CD14-positive monocyte (primary cell): ENCODE measurements around the gene FKTN. TPM values are rescaled to one million over a fixed set of nuclear protein-coding genes. Genes with fewer than 3 reads are reported as not detected.

ENCODE experiments used
- DNase-seq, 3 donors: peaks; one replicate each; pipeline ENCODE4 v3.0.0-alpha.2; 2011 to 2022
- H2AFZ ChIP-seq: 2 replicates; pipeline ENCODE4 v1.6.0; 2012; ENCODE audit warnings: mild to moderate bottlenecking, low read depth, low read length, inconsistent platforms; ENCODE audit not compliant: insufficient read depth, poor library complexity, severe bottlenecking
- H3K27ac ChIP-seq, 2 donors: 1 replicate in 1 of 2; 2 replicates in 1 of 2; pipeline ENCODE4 v1.5.1; 2012 to 2013; ENCODE audit warnings: low read length in 2 of 2, control low read depth in 1 of 2, inconsistent platforms in 1 of 2, low read depth in 1 of 2, mild to moderate bottlenecking in 1 of 2
- H3K27me3 ChIP-seq, 2 donors: one replicate each; pipeline versions ENCODE4 v1.6.0 to v1.6.1; 2011 to 2013; ENCODE audit warnings: low read length in 2 of 2; ENCODE audit not compliant: control insufficient read depth in 2 of 2, insufficient read depth in 2 of 2
- H3K36me3 ChIP-seq, 2 donors: replicated peaks in 1 of 2; 1 replicate in 1 of 2; 2 replicates in 1 of 2; pipeline versions ENCODE4 v1.5.1 to v1.6.1; 2012 to 2013; ENCODE audit warnings: low read length in 2 of 2, control low read depth in 1 of 2, inconsistent platforms in 1 of 2, mild to moderate bottlenecking in 1 of 2; ENCODE audit not compliant: insufficient read depth in 2 of 2, control insufficient read depth in 1 of 2
- H3K4me1 ChIP-seq, 2 donors: 1 replicate in 1 of 2; 2 replicates in 1 of 2; pipeline versions ENCODE4 v1.5.1 to v1.6.1; 2012 to 2013; ENCODE audit warnings: low read length in 2 of 2, control low read depth in 1 of 2, inconsistent platforms in 1 of 2, mild to moderate bottlenecking in 1 of 2, moderate library complexity in 1 of 2; ENCODE audit not compliant: insufficient read depth in 2 of 2, control insufficient read depth in 1 of 2
- H3K4me2 ChIP-seq: replicated peaks from 2 replicates; pipeline ENCODE3; 2012; ENCODE audit warnings: low read length, moderate library complexity, mild to moderate bottlenecking; ENCODE audit not compliant: poor library complexity, severe bottlenecking; ENCODE audit errors: extremely low read depth
- H3K4me3 ChIP-seq, 3 experiments: fragments of 200-600 bp in 1 of 3; sonication (generic) in 1 of 3; replicated peaks in 1 of 3; 1 replicate in 2 of 3; 2 replicates in 1 of 3; pipeline ENCODE4 v1.5.1; 2011 to 2013; ENCODE audit warnings: low read length in 3 of 3, mild to moderate bottlenecking in 3 of 3, control low read depth in 2 of 3, low read depth in 2 of 3, inconsistent platforms in 1 of 3, moderate library complexity in 1 of 3
- H3K79me2 ChIP-seq: 2 replicates; pipeline ENCODE4 v1.6.0; 2012; ENCODE audit warnings: mild to moderate bottlenecking, control low read depth, inconsistent platforms, low read length, moderate library complexity; ENCODE audit not compliant: insufficient read depth
- H3K9ac ChIP-seq: 2 replicates; pipeline ENCODE4 v1.6.0; 2017; ENCODE audit warnings: low read length, mild to moderate bottlenecking; ENCODE audit not compliant: insufficient read depth, poor library complexity, severe bottlenecking
- H3K9me3 ChIP-seq, 2 donors: replicated peaks in 1 of 2; 1 replicate in 1 of 2; 2 replicates in 1 of 2; pipeline versions ENCODE4 v1.5.1 to v1.6.1; 2012 to 2013; ENCODE audit warnings: low read length in 2 of 2, control low read depth in 1 of 2; ENCODE audit not compliant: control insufficient read depth in 1 of 2, insufficient read depth in 1 of 2
- H4K20me1 ChIP-seq: 2 replicates; pipeline ENCODE4 v1.6.0; 2012; ENCODE audit warnings: mild to moderate bottlenecking, low read length, control low read depth, moderate library complexity; ENCODE audit not compliant: insufficient read depth
- H3K27ac Mint-ChIP-seq, 7 donors: one replicate each; pipeline ENCODE4 v1.8.0; 2020; ENCODE audit warnings: mild to moderate bottlenecking in 7 of 7, mixed read lengths in 7 of 7, moderate library complexity in 6 of 7, inconsistent platforms in 2 of 7
- H3K27me3 Mint-ChIP-seq, 3 donors: one replicate each; pipeline ENCODE4 v1.8.0; 2021 to 2022; ENCODE audit warnings: low read depth in 3 of 3, mild to moderate bottlenecking in 3 of 3, mixed read lengths in 3 of 3, moderate library complexity in 3 of 3, inconsistent platforms in 1 of 3
- H3K36me3 Mint-ChIP-seq, 2 donors: one replicate each; pipeline ENCODE4 v1.8.0; 2020; ENCODE audit warnings: mixed read lengths in 2 of 2, inconsistent platforms in 1 of 2, mild to moderate bottlenecking in 1 of 2
- H3K4me1 Mint-ChIP-seq: one replicate; pipeline ENCODE4 v1.8.0; 2020; ENCODE audit warnings: mild to moderate bottlenecking, mixed read lengths
- H3K4me3 Mint-ChIP-seq, 2 donors: one replicate each; pipeline ENCODE4 v1.8.0; 2020; ENCODE audit warnings: mild to moderate bottlenecking in 2 of 2, mixed read lengths in 2 of 2, moderate library complexity in 1 of 2
- H3K9me3 Mint-ChIP-seq, 7 donors: one replicate each; pipeline ENCODE4 v1.8.0; 2020 to 2022; ENCODE audit warnings: mixed read lengths in 7 of 7, mild to moderate bottlenecking in 6 of 7, moderate library complexity in 6 of 7, inconsistent platforms in 2 of 7
- WGBS: methylation state at CpG from one replicate; pipeline ENCODE4 v1.1.5; 2013; ENCODE audit warnings: missing lambda C conversion rate; ENCODE audit not compliant: insufficient coverage; 5-methylcytosine and 5-hydroxymethylcytosine counted together
- intact Hi-C, 2 donors: fragments of 100-400 bp; cut with micrococcal nuclease; formaldehyde crosslinking; loops; one replicate each; pipeline versions ENCODE4 v1.15.0 to v1.15.1; 2023
- polyA plus RNA-seq, 3 donors: library from polyadenylated mRNA; depleted of rRNA in 1 of 3; unstranded in 2 of 3; stranded (reverse) in 1 of 3; fragments of 300-500 nt in 2 of 3; fragments of >200 nt in 1 of 3; fragmentation: Illumina TruSeq in 2 of 3; gene quantifications; 1 replicate in 2 of 3; 2 replicates in 1 of 3; pipeline ENCODE4 v1.2.3, GENCODE V29; 2012 to 2021
- TF ChIP-seq, protein P1 (sequence below): fragments of 200-600 bp; IDR thresholded peaks from one replicate; pipeline ENCODE4 v1.8.0; 2022; ENCODE audit warnings: antibody characterized with exemption, mild to moderate bottlenecking

Gene FKTN
- polyA plus RNA-seq, 3 donors = 1.7 to 3.2 (median 2.7) TPM

- no peak for DNase-seq
- Histone ChIP-seq H3K9me3 (no peaks in the 10 kb centered on the region), H3K27me3 (peaks cover under 1 to 3% of the 10 kb centered on the region in 2 donors), H3K9ac (no peak overlapping the region), H3K36me3 (no peaks in the 10 kb centered on the region), H3K4me2 (no peak overlapping the region), H3K79me2 (no peaks in the 10 kb centered on the region), H2AFZ (no peak overlapping the region), H3K4me1 (no peaks in the 10 kb centered on the region), H3K27ac (no peak overlapping the region), H4K20me1 (no peaks in the 10 kb centered on the region), H3K4me3 (no peak overlapping the region)
- Mint-ChIP-seq H3K27ac (no peak overlapping the region), H3K27me3 (peaks cover 2 to 7% (median 5%) of the 10 kb centered on the region in 3 donors), H3K9me3 (no peaks in the 10 kb centered on the region), H3K36me3 (no peaks in the 10 kb centered on the region), H3K4me3 (no peak overlapping the region), H3K4me1 (no peaks in the 10 kb centered on the region)
- intact Hi-C loops = no loop called here
- TF ChIP-seq, protein P1, sequence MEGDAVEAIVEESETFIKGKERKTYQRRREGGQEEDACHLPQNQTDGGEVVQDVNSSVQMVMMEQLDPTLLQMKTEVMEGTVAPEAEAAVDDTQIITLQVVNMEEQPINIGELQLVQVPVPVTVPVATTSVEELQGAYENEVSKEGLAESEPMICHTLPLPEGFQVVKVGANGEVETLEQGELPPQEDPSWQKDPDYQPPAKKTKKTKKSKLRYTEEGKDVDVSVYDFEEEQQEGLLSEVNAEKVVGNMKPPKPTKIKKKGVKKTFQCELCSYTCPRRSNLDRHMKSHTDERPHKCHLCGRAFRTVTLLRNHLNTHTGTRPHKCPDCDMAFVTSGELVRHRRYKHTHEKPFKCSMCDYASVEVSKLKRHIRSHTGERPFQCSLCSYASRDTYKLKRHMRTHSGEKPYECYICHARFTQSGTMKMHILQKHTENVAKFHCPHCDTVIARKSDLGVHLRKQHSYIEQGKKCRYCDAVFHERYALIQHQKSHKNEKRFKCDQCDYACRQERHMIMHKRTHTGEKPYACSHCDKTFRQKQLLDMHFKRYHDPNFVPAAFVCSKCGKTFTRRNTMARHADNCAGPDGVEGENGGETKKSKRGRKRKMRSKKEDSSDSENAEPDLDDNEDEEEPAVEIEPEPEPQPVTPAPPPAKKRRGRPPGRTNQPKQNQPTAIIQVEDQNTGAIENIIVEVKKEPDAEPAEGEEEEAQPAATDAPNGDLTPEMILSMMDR = no peak
- 82% methylated on average over 1 of the region's 4 CpGs for WGBS
These were observed 129.0 kb downstream of the FKTN start for GRCh38 chr9:105686936-105687335.

Other genes starting within 250 kb of the FKTN start
- gene FSD1L, start 110.1 kb upstream of the FKTN start, polyA plus RNA-seq = 1 to 10 TPM in 2 of 3 donors, under 1 TPM in 1; 0.96 to 3.2 (median 1.5) TPM
- gene TAL2, start 104.3 kb downstream of the FKTN start, polyA plus RNA-seq = not detected
- 10 to 100 TPM in 2 of 3 donors, 1 to 10 TPM in 1; 4.5 to 14.8 (median 12.2) TPM for gene TMEM38B, start 136.4 kb downstream of the FKTN start, polyA plus RNA-seq